K562 (cell line): ENCODE results near the gene ZNF219. TPM values are rescaled to one million over a fixed set of nuclear protein-coding genes. Genes with fewer than 3 reads are reported as not detected.
A peak's percentile ranks its signal among the peaks of the same experiment; 100 is the strongest.

ENCODE experiments used
- HINFP ChIP-seq: fragments of 450-650 bp; conservative IDR thresholded peaks from 2 replicates; pipeline ENCODE4 v1.6.1; 2016; ENCODE audit warnings: missing genetic modification characterization, low read depth, mild to moderate bottlenecking, control low read depth, missing compliant biosample characterization
- KDM1A ChIP-seq, 2 experiments: fragments of 450-650 bp; IDR thresholded peaks; 2 replicates each; pipeline ENCODE4 v1.6.1; 2016; ENCODE audit warnings: mild to moderate bottlenecking in 2 of 2
- REST ChIP-seq, 2 experiments: fragments of 450-650 bp; formaldehyde crosslinking in 1 of 2; IDR thresholded peaks; 2 replicates each; pipeline versions ENCODE4 v1.4.0 to v1.6.1; 2014 to 2020; ENCODE audit warnings: mild to moderate bottlenecking in 2 of 2, borderline replicate concordance in 1 of 2, low read depth in 1 of 2
- polyA plus RNA-seq, 8 experiments: library from polyadenylated mRNA; depleted of rRNA in 4 of 8; stranded (reverse) in 5 of 8; unstranded in 3 of 8; fragments of >200 nt; fragmentation: Nextera tagmentation in 2 of 8; fragmentation: Illumina TruSeq in 1 of 8; extraction: Ambion mirVana in 2 of 8; extraction: Trizol in 1 of 8; gene quantifications; 2 replicates each; pipeline versions ENCODE4 v1.2.1 to v1.2.3, GENCODE V29; 2011 to 2014; ENCODE audit warnings: inconsistent platforms in 1 of 8, missing spikeins in 1 of 8
- total RNA-seq, 7 experiments: library from RNA; depleted of rRNA in 6 of 7; stranded (reverse); fragments of >200 nt in 6 of 7; fragmentation: Illumina TruSeq in 2 of 7; extraction: Trizol in 2 of 7; gene quantifications; 2 replicates each; pipeline versions ENCODE4 v1.2.1 to v1.2.3, GENCODE V29; 2011 to 2021; ENCODE audit warnings: low replicate concordance in 1 of 7
- TF ChIP-seq, protein P1 (sequence below), 2 experiments: fragments of 250-450 bp in 1 of 2; fragments of 450-650 bp in 1 of 2; sonication (Bioruptor Pico) in 1 of 2; IDR thresholded peaks; 2 replicates each; pipeline versions ENCODE4 v1.6.1 to v1.8.0; 2016 to 2021; ENCODE audit warnings: mild to moderate bottlenecking in 2 of 2, moderate library complexity in 2 of 2, missing compliant biosample characterization in 1 of 2, missing genetic modification characterization in 1 of 2
- TF ChIP-seq, protein P2 (sequence below): fragments of 250-450 bp; sonication (Bioruptor Pico); IDR thresholded peaks from 2 replicates; pipeline ENCODE4 v1.4.0; 2020
- TF ChIP-seq, protein P3 (sequence below): fragments of 250-450 bp; sonication (Bioruptor Pico); IDR thresholded peaks from 2 replicates; pipeline ENCODE4 v1.4.0; 2020; ENCODE audit warnings: borderline replicate concordance

Gene ZNF219
- total and polyA plus RNA-seq, 9 of the 15 experiments (the other 6 are each of a cell fraction or from before 2014, with no cell fraction given), result 0.29 to 10.6 (median 2.8) TPM

DNA sequence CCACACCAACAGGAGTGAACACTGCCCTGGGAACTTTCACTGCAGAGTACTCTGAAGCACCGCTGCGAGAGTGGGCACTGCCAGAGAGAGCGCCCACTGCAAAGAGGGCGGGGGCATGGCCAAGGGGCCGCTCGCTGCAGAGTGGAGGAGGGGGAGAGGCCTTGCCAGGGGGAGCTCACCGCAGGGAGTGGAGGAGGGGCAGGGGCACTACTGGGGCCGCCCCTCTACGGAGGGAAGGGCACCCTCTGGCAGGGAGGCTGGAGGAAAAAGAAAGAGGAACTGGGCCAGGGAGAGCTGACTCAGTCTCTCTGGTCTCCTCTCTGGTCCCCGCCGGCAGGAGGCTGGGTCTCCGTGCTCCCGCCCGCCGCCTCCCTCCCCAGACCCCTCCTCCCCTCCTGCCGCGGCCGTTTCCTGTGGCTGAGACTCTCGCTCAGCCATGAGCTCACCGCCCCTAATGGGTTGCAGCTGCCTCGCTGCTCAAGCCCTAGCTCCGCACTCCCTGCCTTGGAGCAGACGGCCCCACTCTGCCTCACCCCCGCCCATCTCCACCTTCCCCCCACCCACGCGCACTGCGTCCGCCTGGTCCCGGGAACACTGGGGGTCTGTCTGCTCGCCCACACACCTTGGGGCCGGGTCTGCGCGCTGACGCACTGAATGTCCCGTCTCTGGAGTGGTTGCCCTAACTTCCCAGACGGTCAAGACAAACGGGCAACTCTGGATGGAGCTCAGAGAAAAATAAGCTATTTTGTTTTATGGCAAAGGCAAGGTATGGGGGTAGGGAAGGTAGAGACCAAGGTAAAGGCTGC lies 27.0 kb downstream of the ZNF219 start (continued):
- TF ChIP-seq REST (IDR thresholded peaks at IDR 0.05; ENCODE audit: borderline replicate concordance) (no peak), REST (CRISPR knock-in tag; IDR thresholded peaks at IDR 0.05; ENCODE audit: low read depth) (0 out of 2 replicates have a peak, but pooled peaks have one; percentile 34), HINFP (no peak), KDM1A (IDR thresholded peaks at IDR 0.05) (no peak)
- TF ChIP-seq, protein P1, sequence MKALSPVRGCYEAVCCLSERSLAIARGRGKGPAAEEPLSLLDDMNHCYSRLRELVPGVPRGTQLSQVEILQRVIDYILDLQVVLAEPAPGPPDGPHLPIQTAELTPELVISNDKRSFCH (CRISPR knock-in tag; IDR thresholded peaks at IDR 0.05), result no peak
- TF ChIP-seq, protein P1 (tag; IDR thresholded peaks at IDR 0.05), result no peak
- TF ChIP-seq, protein P2, sequence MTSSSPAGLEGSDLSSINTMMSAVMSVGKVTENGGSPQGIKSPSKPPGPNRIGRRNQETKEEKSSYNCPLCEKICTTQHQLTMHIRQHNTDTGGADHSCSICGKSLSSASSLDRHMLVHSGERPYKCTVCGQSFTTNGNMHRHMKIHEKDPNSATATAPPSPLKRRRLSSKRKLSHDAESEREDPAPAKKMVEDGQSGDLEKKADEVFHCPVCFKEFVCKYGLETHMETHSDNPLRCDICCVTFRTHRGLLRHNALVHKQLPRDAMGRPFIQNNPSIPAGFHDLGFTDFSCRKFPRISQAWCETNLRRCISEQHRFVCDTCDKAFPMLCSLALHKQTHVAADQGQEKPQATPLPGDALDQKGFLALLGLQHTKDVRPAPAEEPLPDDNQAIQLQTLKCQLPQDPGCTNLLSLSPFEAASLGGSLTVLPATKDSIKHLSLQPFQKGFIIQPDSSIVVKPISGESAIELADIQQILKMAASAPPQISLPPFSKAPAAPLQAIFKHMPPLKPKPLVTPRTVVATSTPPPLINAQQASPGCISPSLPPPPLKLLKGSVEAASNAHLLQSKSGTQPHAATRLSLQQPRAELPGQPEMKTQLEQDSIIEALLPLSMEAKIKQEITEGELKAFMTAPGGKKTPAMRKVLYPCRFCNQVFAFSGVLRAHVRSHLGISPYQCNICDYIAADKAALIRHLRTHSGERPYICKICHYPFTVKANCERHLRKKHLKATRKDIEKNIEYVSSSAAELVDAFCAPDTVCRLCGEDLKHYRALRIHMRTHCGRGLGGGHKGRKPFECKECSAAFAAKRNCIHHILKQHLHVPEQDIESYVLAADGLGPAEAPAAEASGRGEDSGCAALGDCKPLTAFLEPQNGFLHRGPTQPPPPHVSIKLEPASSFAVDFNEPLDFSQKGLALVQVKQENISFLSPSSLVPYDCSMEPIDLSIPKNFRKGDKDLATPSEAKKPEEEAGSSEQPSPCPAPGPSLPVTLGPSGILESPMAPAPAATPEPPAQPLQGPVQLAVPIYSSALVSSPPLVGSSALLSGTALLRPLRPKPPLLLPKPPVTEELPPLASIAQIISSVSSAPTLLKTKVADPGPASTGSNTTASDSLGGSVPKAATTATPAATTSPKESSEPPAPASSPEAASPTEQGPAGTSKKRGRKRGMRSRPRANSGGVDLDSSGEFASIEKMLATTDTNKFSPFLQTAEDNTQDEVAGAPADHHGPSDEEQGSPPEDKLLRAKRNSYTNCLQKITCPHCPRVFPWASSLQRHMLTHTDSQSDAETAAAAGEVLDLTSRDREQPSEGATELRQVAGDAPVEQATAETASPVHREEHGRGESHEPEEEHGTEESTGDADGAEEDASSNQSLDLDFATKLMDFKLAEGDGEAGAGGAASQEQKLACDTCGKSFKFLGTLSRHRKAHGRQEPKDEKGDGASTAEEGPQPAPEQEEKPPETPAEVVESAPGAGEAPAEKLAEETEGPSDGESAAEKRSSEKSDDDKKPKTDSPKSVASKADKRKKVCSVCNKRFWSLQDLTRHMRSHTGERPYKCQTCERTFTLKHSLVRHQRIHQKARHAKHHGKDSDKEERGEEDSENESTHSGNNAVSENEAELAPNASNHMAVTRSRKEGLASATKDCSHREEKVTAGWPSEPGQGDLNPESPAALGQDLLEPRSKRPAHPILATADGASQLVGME, result no peak
- TF ChIP-seq, protein P3, sequence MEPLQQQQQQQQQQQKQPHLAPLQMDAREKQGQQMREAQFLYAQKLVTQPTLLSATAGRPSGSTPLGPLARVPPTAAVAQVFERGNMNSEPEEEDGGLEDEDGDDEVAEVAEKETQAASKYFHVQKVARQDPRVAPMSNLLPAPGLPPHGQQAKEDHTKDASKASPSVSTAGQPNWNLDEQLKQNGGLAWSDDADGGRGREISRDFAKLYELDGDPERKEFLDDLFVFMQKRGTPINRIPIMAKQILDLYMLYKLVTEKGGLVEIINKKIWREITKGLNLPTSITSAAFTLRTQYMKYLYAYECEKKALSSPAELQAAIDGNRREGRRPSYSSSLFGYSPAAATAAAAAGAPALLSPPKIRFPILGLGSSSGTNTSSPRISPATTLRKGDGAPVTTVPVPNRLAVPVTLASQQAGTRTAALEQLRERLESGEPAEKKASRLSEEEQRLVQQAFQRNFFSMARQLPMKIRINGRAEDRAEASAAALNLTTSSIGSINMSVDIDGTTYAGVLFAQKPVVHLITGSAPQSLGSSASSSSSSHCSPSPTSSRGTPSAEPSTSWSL (CRISPR knock-in tag), result no peak
